A549 (cell line): ENCODE measurements around the gene NECTIN1. TPM values are rescaled to one million over a fixed set of nuclear protein-coding genes. Genes with fewer than 3 reads are reported as not detected.

Source experiments
- ATAC-seq, 2 experiments: fragments of 200-7000 bp in 1 of 2; fragments of >200 bp in 1 of 2; cut with Nextera tagmentation in 1 of 2; cut with Tn5 transposase in 1 of 2; 3 replicates each; pipeline versions ENCODE4 v1.8.0 to v1.9.1; 2018 to 2020; ENCODE audit warnings: mild to moderate bottlenecking in 1 of 2, moderate library complexity in 1 of 2
- CTCF ChIA-PET: fragments of 300-600 bp; sonication (Branson Sonifier 250); formaldehyde crosslinking; extraction: SDS; loops from one replicate; lab custom pipeline; 2021; ENCODE audit warnings: antibody characterized with exemption, inconsistent platforms; lab: Yijun Ruan, JAX
- POLR2A ChIA-PET: fragments of 350-600 bp; formaldehyde crosslinking; extraction: SDS; loops from one replicate; lab custom pipeline; 2021; ENCODE audit warnings: antibody characterized with exemption, inconsistent platforms; lab: Yijun Ruan, JAX
- DNase-seq, 2 experiments: peaks; one replicate each; pipeline versions ENCODE4 v3.0.0 to v3.0.0-alpha.2; 2011 to 2016; ENCODE audit warnings: low read depth in 1 of 2, low spot score in 1 of 2
- FAIRE-seq: peaks from 2 replicates; lab custom pipeline; 2011; peaks lifted over from hg19 to GRCh38; lab: Jason Lieb, UNC
- H3K27ac ChIP-seq, 2 experiments: fragments of >200 bp; sonication (Bioruptor Twin); formaldehyde crosslinking; 3 replicates each; pipeline ENCODE4 v1.5.1; 2016 to 2017
- H3K4me1 ChIP-seq: fragments of >200 bp; sonication (Bioruptor Twin); formaldehyde crosslinking; 3 replicates; pipeline ENCODE4 v1.6.1; 2016
- H3K4me2 ChIP-seq: fragments of >200 bp; sonication (Bioruptor Twin); formaldehyde crosslinking; 3 replicates; pipeline ENCODE4 v1.6.1; 2016
- H3K4me3 ChIP-seq: fragments of >200 bp; sonication (Bioruptor Twin); formaldehyde crosslinking; 3 replicates; pipeline ENCODE4 v1.5.1; 2016
- H3K9me3 ChIP-seq: fragments of >200 bp; sonication (Bioruptor Twin); formaldehyde crosslinking; 3 replicates; pipeline ENCODE4 v1.6.1; 2016
- CBX8 ChIP-seq: fragments of 200-600 bp; sonication (generic); IDR thresholded peaks from 2 replicates; pipeline ENCODE4 v1.6.1; 2016
- CTCF ChIP-seq: fragments of >200 bp; sonication (Bioruptor Twin); formaldehyde crosslinking; IDR thresholded peaks from 3 replicates; pipeline ENCODE4 v1.5.1; 2016
- EHMT2 ChIP-seq: fragments of 200-600 bp; sonication (generic); IDR thresholded peaks from 2 replicates; pipeline ENCODE4 v1.6.1; 2016; ENCODE audit warnings: antibody characterized with exemption, low read depth, mild to moderate bottlenecking, moderate library complexity
- ELK1 ChIP-seq: fragments of 150-350 bp; IDR thresholded peaks from 2 replicates; pipeline ENCODE4 v1.6.1; 2014; ENCODE audit warnings: low read depth, mild to moderate bottlenecking, low read length
- FOSB ChIP-seq: fragments of 250-450 bp; sonication (Bioruptor Pico); IDR thresholded peaks from 2 replicates; pipeline ENCODE4 v1.5.0; 2020; ENCODE audit warnings: mild to moderate bottlenecking, moderate library complexity
- FOSL2 ChIP-seq, 2 experiments: fragments of 450-650 bp in 1 of 2; fragments of >200 bp in 1 of 2; sonication (Bioruptor Twin) in 1 of 2; formaldehyde crosslinking; IDR thresholded peaks; 2 replicates each; pipeline versions ENCODE4 v1.5.0 to v1.6.1; 2016 to 2020; ENCODE audit warnings: mild to moderate bottlenecking in 1 of 2, moderate library complexity in 1 of 2
- HES2 ChIP-seq: fragments of >200 bp; sonication (Bioruptor Twin); formaldehyde crosslinking; IDR thresholded peaks from 2 replicates; pipeline ENCODE4 v1.6.1; 2016
- HMGXB4 ChIP-seq: fragments of 250-450 bp; sonication (Bioruptor Pico); IDR thresholded peaks from 2 replicates; pipeline ENCODE4 v1.5.0; 2021; ENCODE audit warnings: mild to moderate bottlenecking, moderate library complexity, borderline replicate concordance
- HOXB13 ChIP-seq: fragments of 250-450 bp; sonication (Bioruptor Pico); IDR thresholded peaks from 2 replicates; pipeline ENCODE4 v1.5.0; 2020; ENCODE audit warnings: low read depth, mild to moderate bottlenecking, moderate library complexity
- HOXB5 ChIP-seq: fragments of 250-450 bp; sonication (Bioruptor Pico); IDR thresholded peaks from 2 replicates; pipeline ENCODE4 v1.5.0; 2020; ENCODE audit warnings: mild to moderate bottlenecking, moderate library complexity
- KDM5A ChIP-seq: fragments of 200-600 bp; sonication (generic); IDR thresholded peaks from 2 replicates; pipeline ENCODE4 v1.6.1; 2016; ENCODE audit warnings: antibody characterized with exemption, mild to moderate bottlenecking
- MYC ChIP-seq: IDR thresholded peaks from 2 replicates; pipeline ENCODE4 v1.6.1; 2012; ENCODE audit warnings: mild to moderate bottlenecking, inconsistent platforms, low read length, improper control_type of control experiment, borderline replicate concordance
- NFE2L2 ChIP-seq: fragments of 150-350 bp; conservative IDR thresholded peaks from 2 replicates; pipeline ENCODE4 v1.6.1; 2014; ENCODE audit warnings: low read length
- NR3C1 ChIP-seq: fragments of >200 bp; sonication (Bioruptor Twin); formaldehyde crosslinking; IDR thresholded peaks from 3 replicates; pipeline ENCODE4 v1.6.1; 2017
- RAD21 ChIP-seq, 2 experiments: fragments of >200 bp in 1 of 2; sonication (Bioruptor Twin) in 1 of 2; formaldehyde crosslinking in 1 of 2; IDR thresholded peaks in 1 of 2; conservative IDR thresholded peaks in 1 of 2; 2 replicates in 1 of 2; 3 replicates in 1 of 2; pipeline ENCODE4 v1.6.1; 2012 to 2018; ENCODE audit warnings: inconsistent platforms in 1 of 2
- RFX5 ChIP-seq: fragments of 450-650 bp; IDR thresholded peaks from 2 replicates; pipeline ENCODE4 v1.7.1; 2014; ENCODE audit warnings: antibody characterized with exemption, mild to moderate bottlenecking, moderate library complexity
- SMC3 ChIP-seq: fragments of >200 bp; sonication (Bioruptor Twin); formaldehyde crosslinking; IDR thresholded peaks from 3 replicates; pipeline ENCODE4 v1.6.1; 2018; ENCODE audit warnings: inconsistent platforms
- TP53 ChIP-seq: fragments of 250-450 bp; sonication (Bioruptor Pico); IDR thresholded peaks from 2 replicates; pipeline ENCODE4 v1.5.0; 2021; ENCODE audit warnings: mild to moderate bottlenecking, moderate library complexity
- WGBS: methylation state at CpG from one replicate; pipeline ENCODE4 v1.1.6; 2017; ENCODE audit errors: missing lambda C conversion rate; 5-methylcytosine and 5-hydroxymethylcytosine counted together
- polyA plus RNA-seq, 4 experiments: library from polyadenylated mRNA; depleted of rRNA in 3 of 4; stranded (reverse); fragments of >200 nt; fragmentation: RNase III in 1 of 4; extraction: RNeasy Plus Mini Kit Qiagen cat#74134 plus additional on column Dnase treatment in 1 of 4; gene quantifications; 2 replicates in 3 of 4; 3 replicates in 1 of 4; pipeline ENCODE4 v1.2.3, GENCODE V29; 2011 to 2017

The NECTIN1 gene
- polyA plus RNA-seq, 2 of the 4 experiments (the other 2 are of a cell fraction), result 2.2 to 5.5 TPM

GRCh38 chr11:119666463-119667131 is 62.4 kb downstream of the NECTIN1 start:
- no peak overlapping the region for H3K27ac ChIP-seq
- TF ChIP-seq RAD21 (conservative IDR thresholded peaks at IDR 0.05 in 1 of 2, IDR thresholded peaks at IDR 0.05 in 1 of 2) (peak; percentile 92 to 93), SMC3 (peak; percentile 85), CTCF (peak; percentile 74), EHMT2 (no peak), HOXB13 (no peak)

GRCh38 chr11:119666061-119666460 is 62.9 kb downstream of the NECTIN1 start:
- DNase-seq (no peak), ATAC-seq (peak in 1 of 2 experiments; percentile 29; a peak in 3 of 6 replicates), FAIRE-seq (no peak)
- Histone ChIP-seq H3K27ac (no peak overlapping the region), H3K4me1 (no peaks in the 10 kb centered on the region), H3K4me2 (no peak overlapping the region), H3K9me3 (no peaks in the 10 kb centered on the region), H3K4me3 (no peak overlapping the region)
- ChIA-PET POLR2A (no interaction called here), CTCF (interaction anchor here (0.7 to 5.6 kb wide), 13 partner anchors 9 to 503 kb away, joined by 3 to 51 read pairs (median 4); partner anchors contain the start of gene NECTIN1)
- WGBS, result 76% methylated on average over 9 of the region's 10 CpGs
- TF ChIP-seq FOSL2 (IDR thresholded peaks at IDR 0.05) (no peak), FOSL2 (CRISPR knock-in tag; IDR thresholded peaks at IDR 0.05) (no peak)

More at GRCh38 chr11:119666463-119667131, 62.4 kb downstream of the NECTIN1 start:
- ATAC-seq (peak; percentile 96 to 100), DNase-seq (peak; percentile 61 to 63), FAIRE-seq (no peak)
- WGBS, result 67% methylated on average over 11 of the region's 17 CpGs
- Histone ChIP-seq H3K4me3 (no peak overlapping the region), H3K4me1 (no peaks in the 10 kb centered on the region), H3K9me3 (no peaks in the 10 kb centered on the region), H3K4me2 (no peak overlapping the region)
- ChIA-PET CTCF (interaction anchor here (0.6 to 5.6 kb wide), 14 partner anchors 9 to 444 kb away, joined by 3 to 51 read pairs (median 4); partner anchors contain the start of gene NECTIN1), POLR2A (no interaction called here)

- 86% methylated on average over 11 of the region's 44 CpGs for WGBS
- no peak overlapping the region for H3K27ac ChIP-seq
- ChIA-PET POLR2A (no interaction called here), CTCF (interaction anchor here (0.9 to 5.6 kb wide), 8 partner anchors 16 to 504 kb away, joined by 3 to 51 read pairs (median 3); partner anchors contain the start of gene NECTIN1)
- H3K4me1 ChIP-seq, result no peaks in the 10 kb centered on the region
- DNase-seq (no peak), FAIRE-seq (no peak), ATAC-seq (no peak)
- no peak for TF ChIP-seq ELK1
- TF ChIP-seq HMGXB4 (CRISPR knock-in tag), result no peak
- TF ChIP-seq HOXB5 (CRISPR knock-in tag), result no peak
- no peak for TF ChIP-seq CBX8
- no peak for TF ChIP-seq KDM5A
- no peak for TF ChIP-seq NR3C1
- TF ChIP-seq TP53 (CRISPR knock-in tag), result no peak
- no peak for TF ChIP-seq RFX5
- TF ChIP-seq HES2, result no peak
- TF ChIP-seq FOSB (CRISPR knock-in tag), result no peak
- no peak for TF ChIP-seq CTCF
- no peak for TF ChIP-seq NFE2L2
- no peak for TF ChIP-seq MYC
- no peak for TF ChIP-seq EHMT2
- H3K4me2 ChIP-seq, result no peak overlapping the region
- no peaks in the 10 kb centered on the region for H3K9me3 ChIP-seq
- no peak overlapping the region for H3K4me3 ChIP-seq
These were observed 64.1 kb downstream of the NECTIN1 start for GRCh38 chr11:119664701-119665420.
